GM18502 (cell line): ENCODE data around the gene ALK.

Experiments used
- ATAC-seq: cut with Tn5 transposase; IDR thresholded peaks from one replicate; pipeline ENCODE4 v1.9.1; 2021; ENCODE audit warnings: mild to moderate bottlenecking; ENCODE audit not compliant: unreplicated experiment, poor library complexity

Gene ALK

DNA sequence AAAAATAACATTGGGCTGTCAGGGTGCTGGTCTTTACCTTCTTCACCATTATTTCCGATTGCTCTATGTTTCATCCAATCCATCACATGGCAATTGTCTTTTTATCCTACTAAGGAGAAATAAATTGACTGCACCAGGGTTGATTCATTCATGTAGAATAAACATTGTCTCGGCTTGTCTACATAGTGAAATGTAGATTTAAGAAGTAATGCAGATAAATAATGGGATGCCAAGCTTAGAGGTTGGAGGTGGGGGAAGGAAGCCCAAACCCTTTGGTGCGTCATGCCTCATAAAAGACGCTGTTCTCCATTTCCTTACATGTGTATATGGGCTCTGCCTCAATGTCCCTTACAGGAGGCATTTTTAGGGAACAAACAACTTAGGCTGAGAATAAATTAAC lies 117.8 kb downstream of the ALK start:
- ATAC-seq: no peak

DNA sequence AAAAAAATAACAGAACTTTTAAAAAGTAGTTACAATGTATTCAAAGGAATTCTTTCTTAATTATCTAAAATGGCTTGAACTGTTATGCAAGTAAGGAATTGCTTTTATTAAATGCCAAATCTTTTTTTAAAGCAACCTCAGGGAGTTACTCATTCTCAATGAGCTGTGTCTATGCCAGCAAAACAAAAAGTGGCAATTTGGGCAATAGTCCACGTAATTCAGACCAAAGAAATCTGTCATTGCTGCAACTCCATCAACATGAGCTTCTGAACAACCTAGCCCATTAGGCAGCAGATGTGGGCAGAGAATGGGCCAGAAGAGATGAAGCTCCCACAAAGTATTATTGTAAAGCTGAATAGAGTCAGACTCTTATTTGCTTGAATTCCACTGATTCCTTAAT lies 118.4 kb downstream of the ALK start:
- no peak for ATAC-seq

DNA sequence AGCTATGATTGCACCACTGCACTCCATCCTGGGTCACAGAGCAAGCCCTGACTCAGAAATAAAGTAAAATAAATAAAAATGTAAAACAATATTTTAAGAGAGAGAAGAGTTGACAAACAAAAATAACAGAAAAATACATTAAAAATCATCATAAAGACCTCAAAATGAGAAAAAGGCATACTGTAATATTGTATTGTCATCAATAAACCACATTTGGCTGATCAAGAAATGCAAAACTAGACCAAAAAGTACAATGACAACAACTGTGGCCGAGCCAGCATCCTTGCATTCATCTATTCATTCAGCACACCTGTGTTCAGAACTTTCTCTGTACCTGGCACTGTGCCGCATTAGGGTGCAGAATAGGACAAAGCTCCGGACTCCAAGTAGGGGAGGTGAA lies 121.8 kb downstream of the ALK start:
- no peak for ATAC-seq

DNA sequence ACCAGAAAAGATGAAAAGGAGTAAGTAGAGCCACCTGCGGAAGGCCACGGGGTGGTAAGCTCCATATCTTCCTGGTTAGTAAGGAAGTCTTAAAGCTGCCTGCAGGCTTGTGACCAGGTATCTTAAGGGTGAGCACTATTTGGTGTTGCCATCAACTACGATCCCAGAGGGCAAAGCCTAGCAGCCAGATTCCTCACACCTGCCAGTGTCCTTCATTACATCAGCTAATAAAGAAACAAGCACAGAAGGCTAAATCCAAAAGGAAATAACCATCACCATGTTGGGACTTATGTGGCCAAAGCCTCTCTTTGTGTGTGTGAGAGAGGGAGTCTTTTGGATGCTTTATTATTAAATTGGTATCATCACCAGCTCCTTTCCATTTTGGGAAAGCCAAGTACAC lies 123.5 kb downstream of the ALK start:
- ATAC-seq: no peak

DNA sequence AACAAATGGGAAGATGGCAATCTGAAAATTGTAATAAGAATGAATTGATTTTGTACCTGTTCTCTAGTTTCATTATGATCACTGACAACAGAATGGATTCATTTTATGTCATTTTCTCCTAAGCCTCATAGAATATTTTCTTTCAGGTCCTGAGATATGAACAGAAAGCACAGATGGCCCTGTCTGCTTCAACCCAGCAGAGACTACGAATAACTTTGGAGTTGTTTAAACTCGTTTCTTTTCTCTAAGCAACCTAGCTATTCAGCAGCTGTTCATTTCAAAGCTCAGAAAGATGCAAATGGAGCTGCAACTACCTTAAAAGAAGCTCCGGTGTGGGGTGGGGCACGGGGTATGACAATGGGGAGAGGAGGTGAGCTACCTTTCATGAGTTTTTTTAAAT lies 124.9 kb downstream of the ALK start:
- ATAC-seq: no peak

DNA sequence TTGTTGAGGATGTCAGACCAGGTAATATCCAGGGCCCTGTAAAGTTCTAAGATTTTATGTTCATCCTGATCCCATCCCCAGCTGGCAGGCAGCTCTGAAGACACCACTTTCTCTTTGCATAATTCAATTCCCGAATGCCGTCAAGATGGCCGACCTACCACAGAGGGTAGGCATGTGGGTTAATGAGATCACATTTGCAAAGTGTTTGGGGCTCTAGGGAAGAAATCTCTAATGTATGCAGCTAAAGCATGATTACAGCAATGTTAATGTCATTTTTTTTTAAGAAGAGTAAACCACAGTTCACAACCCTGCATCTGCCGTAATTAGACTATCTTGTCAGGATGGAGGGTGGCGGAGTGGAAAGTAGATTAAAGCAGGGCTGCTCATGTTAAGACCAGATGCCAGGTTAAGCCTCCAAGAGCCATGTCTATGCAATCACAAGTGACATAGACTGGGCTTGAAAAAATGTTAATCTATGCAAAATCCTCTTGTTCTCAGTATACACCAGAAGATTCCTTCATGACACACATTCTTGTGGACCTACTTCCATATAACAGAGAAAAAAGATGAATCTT lies 131.4 kb downstream of the ALK start:
- ATAC-seq: no peak

DNA sequence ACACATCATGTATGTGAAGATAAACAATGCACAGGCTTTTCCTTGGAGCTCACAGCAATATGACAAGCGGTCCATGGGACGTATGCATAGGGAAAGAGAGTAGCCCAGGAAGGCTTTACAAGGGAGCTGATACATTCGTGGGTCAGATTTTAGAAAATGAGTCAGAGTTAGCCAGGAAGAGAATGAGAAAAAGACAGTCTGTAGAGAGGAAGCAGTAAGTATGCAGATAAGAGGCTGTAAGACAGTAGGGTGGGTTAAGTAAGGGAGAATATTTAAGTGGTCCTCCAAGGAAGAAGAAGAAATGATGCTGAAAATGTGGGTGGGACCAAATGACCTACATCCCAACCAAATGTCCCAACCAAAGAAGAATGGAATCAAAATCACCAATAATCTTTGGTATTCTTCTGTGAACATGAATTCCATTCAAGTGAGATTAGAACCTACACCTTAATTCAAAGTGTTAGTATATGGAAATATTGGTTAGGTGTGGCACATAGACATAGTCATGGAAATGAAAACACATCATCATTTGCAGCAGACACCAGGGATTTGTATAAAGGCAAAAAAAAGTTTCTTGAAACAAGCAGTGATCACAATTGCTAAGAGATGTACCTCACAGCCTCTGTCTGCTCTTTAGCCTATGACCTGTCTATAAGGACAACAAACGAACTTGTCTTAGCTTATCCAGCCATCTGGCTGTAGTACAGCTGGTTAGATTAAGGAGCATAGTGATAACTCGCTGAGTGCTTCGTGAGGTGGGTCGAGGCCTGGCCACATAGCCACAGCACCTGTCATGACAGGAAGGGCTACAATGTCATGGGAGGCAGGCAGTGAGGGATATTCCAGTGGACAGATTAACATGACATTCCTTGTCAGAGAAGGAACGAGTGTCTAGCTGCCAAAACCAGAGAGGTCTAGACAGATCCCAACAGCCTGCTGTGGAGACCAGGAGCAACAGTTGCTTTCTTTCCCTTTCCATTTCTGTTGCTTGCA lies 133.6 kb downstream of the ALK start:
- no peak for ATAC-seq

DNA sequence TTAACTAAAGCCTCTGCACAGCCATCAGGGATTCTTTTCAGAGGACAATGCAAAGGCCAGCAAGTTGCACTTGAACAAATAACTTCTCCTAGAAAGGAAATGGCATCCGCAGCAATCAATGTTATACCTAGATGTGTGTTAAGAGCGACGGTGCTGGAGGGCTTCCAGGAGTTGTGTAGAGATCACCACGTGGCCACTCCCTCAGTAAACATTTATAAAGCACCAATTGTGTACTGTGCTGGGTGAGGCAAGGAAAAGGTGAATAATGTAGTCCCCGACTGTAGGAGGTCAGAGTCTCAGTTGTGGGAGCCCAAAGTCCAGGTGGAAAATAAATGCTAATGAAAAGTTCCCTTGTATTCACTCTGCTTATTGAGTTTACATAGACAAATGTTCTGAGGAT lies 135.0 kb downstream of the ALK start:
- no peak for ATAC-seq

DNA sequence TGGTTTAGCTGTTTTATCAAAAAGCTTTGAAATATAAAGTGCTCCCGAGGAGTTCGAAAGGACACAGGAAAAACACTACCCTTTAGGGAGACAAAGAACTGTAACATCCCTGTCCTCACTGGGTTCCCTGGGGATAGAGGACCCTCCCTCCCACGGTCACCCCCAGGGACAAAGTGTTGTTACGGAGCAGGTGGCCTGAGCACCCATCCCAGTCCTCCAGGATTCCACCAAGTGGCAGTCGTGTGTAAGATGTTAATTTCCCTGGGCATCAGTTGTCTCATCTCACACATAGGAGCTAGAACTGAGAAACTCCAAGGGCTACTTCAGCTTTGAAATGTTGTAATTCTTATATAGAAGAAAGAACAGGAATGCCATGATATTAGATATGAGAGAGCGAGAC lies 137.7 kb downstream of the ALK start:
- ATAC-seq: no peak

DNA sequence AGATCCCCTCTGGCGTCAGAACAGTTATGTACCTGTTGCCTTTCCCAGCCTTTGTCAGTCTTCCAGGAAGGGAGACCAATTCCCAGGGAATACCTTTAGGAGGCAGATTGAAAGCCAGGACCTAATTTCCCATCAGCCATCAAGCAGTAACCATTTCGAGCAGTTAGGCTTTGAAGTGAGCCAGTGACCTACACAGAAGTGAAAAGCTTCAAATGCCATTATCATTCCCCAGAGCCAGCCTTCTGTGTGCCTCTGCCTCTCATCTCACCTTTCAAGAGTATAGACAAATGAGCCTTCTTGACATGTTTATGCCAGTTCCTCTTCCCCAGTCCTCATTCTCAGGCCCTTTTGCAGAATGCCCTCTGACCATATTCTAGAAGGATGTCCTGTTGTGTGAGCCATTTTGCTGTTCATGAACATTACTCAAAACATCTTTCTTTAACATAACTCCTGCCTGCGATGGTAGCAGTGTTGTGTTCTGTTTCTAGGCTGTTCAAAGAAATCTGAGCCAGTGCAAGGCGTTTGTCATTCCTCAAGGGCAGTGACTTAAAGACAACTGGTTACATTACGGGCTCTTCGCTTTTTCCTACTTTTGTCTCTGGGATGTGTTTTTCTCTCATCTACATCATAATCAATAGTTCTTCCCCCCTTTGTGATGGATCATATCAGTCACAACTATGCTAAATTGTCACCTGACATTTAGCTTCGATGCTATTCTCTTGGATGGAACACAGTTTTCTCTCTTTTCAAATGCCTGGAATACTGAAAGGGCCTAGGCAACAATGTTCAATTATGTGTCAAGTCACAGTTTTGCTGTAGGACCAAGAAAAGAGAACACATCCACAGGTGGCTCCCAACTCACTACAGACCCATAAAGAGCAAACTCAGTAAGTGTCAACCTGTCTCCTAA lies 138.6 kb downstream of the ALK start:
- no peak for ATAC-seq

DNA sequence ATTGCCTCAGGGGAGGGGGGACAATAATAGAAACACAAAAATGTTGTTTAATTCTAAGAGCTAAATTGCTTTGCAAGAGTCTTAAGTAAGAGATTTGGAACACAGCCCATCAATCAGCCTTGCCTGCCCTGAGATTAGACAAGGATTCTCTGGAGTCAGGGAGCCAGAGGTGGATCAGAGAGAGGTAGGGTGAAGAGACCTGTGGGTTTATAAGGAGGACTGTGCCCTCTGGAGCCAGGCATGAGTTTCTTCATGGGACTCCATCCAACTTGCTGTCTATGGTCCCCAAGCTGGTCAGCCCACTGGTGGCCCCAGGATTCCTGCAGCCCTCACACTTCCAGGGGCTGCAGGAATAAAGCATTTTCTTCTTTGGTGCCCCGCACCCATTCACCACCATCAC lies 139.3 kb downstream of the ALK start:
- ATAC-seq: no peak

DNA sequence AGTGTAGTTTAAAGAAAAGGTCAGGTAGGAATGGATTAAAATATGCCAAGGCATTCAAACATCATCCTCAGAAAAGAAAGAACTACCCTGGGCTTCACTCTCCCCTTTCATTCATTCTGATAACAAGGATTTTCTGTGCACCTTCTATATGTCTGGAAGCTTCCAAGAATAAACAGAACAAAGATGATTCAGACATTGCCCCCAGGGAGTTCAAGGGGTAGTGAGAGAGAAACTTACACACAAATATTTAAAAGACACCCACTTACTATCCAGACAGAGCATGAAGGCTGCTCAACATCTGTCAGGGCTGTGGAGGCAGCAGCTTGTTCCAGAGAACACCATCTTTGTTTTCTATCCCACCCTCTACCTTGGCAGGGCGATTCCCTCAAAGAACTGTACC lies 140.5 kb downstream of the ALK start:
- ATAC-seq: no peak

DNA sequence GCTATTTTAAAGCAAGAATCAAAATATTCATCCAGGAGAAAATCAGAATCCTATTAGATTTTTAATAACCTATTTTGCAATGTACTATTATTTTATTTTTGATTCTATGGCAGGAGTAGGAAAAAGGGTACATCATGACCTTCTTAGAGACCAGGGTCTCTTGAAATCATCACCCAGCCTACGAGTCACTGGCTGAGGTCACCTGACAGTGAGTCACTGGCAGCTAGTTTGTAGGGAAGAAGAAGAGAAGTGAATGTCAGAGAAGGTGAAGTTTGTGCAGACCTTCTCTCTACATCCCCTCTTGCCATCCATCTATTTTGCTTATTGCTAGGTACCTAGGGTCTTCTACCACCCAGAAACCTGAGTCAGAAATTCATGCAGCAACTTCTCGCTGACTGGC lies 144.2 kb downstream of the ALK start:
- no peak for ATAC-seq

DNA sequence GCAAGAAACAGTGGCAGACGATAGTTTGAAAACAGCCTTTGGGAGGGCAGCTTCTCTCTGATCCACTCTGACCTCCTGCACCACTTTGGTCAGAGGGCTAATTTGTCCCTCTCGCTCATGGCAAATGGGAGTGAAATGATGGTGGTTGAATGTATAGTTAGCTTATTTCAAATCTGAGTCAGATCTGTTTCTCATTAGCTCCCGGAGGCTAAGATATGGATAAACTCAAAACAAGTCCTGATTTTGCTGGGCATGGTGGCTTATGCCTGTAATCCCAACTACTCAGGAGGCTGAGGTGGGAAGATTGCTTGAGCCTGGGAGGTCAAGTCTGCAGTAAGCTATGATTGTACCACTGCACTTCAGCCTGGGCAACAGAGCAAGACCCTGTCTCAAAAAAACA lies 145.0 kb downstream of the ALK start:
- ATAC-seq: no peak

DNA sequence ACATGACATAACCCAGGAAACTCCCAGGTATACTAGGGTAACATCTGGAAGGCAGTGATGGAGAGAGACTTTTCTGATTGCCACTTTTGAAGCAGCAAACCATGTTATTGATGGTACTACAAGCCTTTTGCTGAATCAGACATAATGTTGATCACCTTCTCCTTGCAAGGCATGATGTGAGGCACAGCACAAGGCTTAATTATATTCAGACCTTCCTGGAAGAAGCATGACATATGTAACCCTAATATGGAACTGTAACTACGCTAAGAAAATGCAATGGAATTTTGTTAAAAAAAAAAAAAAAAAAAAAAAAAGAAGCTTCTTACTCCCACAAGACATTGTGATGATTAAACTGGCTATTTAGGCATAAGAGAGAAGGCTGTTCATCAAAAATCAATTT lies 145.4 kb downstream of the ALK start:
- ATAC-seq: no peak

DNA sequence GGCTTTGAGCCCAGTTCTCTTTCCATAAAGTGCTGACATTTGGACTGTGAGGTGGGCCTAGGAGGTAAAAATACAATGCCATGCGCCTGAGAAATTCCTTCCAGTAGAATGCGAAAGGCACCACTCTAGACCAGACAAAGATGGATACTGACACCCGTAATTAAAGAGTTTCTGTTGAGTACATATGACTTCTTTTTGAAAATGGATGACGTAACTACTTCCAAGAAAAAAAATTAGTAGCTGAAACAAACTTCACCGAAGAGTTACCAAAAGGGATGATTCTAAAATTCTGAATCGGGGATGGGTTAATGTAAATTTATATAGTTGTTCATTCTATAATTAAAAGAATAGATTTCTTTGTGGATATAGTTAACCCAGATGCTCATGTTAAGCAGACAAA lies 146.8 kb downstream of the ALK start:
- ATAC-seq: no peak

DNA sequence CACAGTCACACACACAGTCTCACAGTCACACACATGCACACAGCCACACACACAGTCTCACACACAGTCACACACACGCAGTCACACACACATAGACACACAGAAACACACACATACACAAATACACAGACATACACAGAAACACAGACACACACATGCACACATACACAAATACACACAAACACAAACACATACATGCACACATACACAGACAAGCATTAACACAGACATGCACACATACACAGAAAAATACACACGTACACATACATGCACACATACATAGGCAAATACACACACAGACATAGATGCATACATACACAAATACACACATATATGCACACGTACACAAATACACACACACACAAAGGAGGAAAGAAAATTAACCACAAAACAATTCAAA lies 150.5 kb downstream of the ALK start:
- ATAC-seq: no peak

DNA sequence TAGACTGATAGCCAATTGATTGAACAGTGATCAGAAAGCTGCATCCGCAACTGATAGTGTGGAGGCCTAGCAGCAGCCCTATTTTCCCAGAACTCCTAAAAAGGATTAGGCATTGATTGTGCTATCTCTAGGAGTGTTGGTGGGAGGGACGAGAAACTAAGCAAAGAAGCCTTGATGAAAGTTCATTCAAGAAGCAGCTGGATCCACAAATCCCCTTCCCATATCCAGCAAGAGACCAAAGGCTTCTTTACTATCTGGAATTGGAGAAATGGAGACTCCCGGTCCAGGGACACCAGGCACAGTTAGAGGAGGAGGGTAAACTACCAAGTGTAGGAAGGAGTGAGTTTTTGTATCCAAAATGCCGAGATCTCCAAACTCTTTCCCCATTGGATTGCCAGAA lies 151.5 kb downstream of the ALK start:
- ATAC-seq: no peak

DNA sequence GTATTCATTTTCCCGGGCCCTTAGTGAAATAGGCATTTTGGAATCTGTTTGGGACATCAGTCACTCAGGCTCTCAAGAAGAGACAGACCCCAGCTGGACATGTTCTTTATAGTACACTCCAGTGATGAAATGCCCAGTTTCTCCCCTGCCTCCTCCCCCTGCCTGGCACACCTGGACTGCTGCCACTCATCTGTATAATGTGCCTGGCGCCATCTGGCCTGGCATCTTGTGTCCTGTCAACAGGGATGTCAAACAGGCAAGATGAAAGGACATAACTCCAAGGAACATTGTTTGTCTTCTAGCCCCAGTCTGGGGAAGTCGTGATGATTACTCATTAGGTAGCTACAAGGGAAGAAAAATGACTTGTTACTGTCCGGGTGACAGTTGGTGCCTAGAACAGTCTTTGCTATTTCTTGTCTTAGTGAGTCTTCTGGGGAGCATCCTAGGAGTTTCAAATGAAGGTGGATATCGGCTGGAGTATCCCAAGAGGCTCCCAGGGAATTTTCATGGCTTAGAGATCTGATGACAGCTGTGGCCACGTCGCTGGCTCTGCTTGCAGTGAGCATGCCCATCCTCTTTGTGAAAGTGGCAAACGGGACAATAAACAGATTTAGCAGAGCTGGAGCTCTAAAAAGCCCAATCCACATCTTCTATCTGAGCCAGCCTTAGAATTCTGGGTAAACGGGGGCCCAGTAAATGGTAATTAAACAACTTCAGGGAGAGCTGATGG lies 153.6 kb downstream of the ALK start:
- no peak for ATAC-seq

DNA sequence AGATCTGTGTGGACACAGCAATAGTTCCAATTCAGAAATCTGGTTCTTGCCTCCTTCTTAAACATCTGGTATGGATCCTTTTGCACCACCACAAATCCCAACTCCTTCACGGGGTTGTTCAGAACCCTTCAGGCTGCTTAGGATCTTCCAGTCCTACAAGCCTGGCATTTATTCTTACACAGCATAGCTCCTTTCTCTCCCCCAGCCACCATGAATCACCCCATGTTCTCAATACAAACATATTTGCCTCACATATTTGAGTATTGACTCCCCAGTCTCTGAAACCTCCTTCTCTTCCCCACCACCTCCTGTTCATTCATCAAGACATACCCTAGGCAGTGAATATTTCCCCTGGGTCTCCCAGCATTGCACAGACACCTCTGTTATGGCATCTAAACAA lies 155.2 kb downstream of the ALK start:
- ATAC-seq: no peak
